H9 (cell line): ENCODE data around the gene MLIP. TPM values are rescaled to one million over a fixed set of nuclear protein-coding genes. Genes with fewer than 3 reads are reported as not detected.

Experiments used
- DNase-seq: peaks from one replicate; pipeline ENCODE4 v3.0.0-alpha.2; 2017
- H2AFZ ChIP-seq: one replicate; pipeline ENCODE4 v1.6.1; 2013; ENCODE audit warnings: mild to moderate bottlenecking, low read length, control low read depth, moderate library complexity
- H2AK5ac ChIP-seq: 2 replicates; pipeline ENCODE4 v1.6.1; 2013; ENCODE audit warnings: low read length, control low read depth, mixed read lengths; ENCODE audit not compliant: insufficient read length
- H2BK120ac ChIP-seq: one replicate; pipeline ENCODE4 v1.6.1; 2013; ENCODE audit warnings: low read depth, mild to moderate bottlenecking, low read length, control low read depth, inconsistent platforms; ENCODE audit not compliant: poor library complexity, severe bottlenecking
- H2BK12ac ChIP-seq: 2 replicates; pipeline ENCODE4 v1.6.1; 2013; ENCODE audit warnings: low read length, control low read depth, mixed read lengths, low read depth; ENCODE audit not compliant: insufficient read length
- H2BK15ac ChIP-seq: 2 replicates; pipeline ENCODE4 v1.6.1; 2013; ENCODE audit warnings: low read depth, low read length, control low read depth
- H2BK20ac ChIP-seq: one replicate; pipeline ENCODE4 v1.6.1; 2013; ENCODE audit warnings: low read depth, mild to moderate bottlenecking, low read length, control low read depth, inconsistent platforms; ENCODE audit not compliant: poor library complexity, severe bottlenecking
- H2BK5ac ChIP-seq: 2 replicates; pipeline ENCODE4 v1.6.1; 2013; ENCODE audit warnings: low read length, control low read depth, mixed read lengths; ENCODE audit not compliant: insufficient read length
- H3K14ac ChIP-seq: 2 replicates; pipeline ENCODE4 v1.6.1; 2013; ENCODE audit warnings: low read length, control low read depth; ENCODE audit not compliant: insufficient read depth
- H3K18ac ChIP-seq: 2 replicates; pipeline ENCODE4 v1.6.1; 2013; ENCODE audit warnings: low read depth, mild to moderate bottlenecking, mixed read lengths, low read length, control low read depth; ENCODE audit not compliant: insufficient read length
- H3K23ac ChIP-seq: 2 replicates; pipeline ENCODE4 v1.6.1; 2013; ENCODE audit warnings: low read length, control low read depth, mixed read lengths, low read depth; ENCODE audit not compliant: insufficient read length
- H3K23me2 ChIP-seq: 2 replicates; pipeline ENCODE4 v1.6.1; 2013; ENCODE audit warnings: low read depth, mild to moderate bottlenecking, mixed read lengths, low read length, control low read depth; ENCODE audit not compliant: insufficient read length, poor library complexity, severe bottlenecking
- H3K27ac ChIP-seq: 2 replicates; pipeline ENCODE4 v1.5.1; 2013; ENCODE audit warnings: low read length, control low read depth, mixed read lengths, low read depth; ENCODE audit not compliant: insufficient read length
- H3K27me3 ChIP-seq: 2 replicates; pipeline ENCODE4 v1.6.1; 2013; ENCODE audit warnings: low read length, control low read depth, inconsistent platforms; ENCODE audit not compliant: insufficient read depth
- H3K4ac ChIP-seq: 2 replicates; pipeline ENCODE4 v1.6.1; 2013; ENCODE audit warnings: low read depth, mild to moderate bottlenecking, control low read depth, inconsistent platforms, low read length, moderate library complexity
- H3K4me1 ChIP-seq: 2 replicates; pipeline ENCODE4 v1.6.1; 2013; ENCODE audit warnings: low read length, control low read depth, inconsistent platforms; ENCODE audit not compliant: insufficient read depth
- H3K4me2 ChIP-seq: 2 replicates; pipeline ENCODE4 v1.6.1; 2013; ENCODE audit warnings: low read length, control low read depth, mixed read lengths; ENCODE audit not compliant: insufficient read length, insufficient read depth
- H3K56ac ChIP-seq: 2 replicates; pipeline ENCODE4 v1.6.1; 2013; ENCODE audit warnings: low read depth, mild to moderate bottlenecking, mixed read lengths, low read length, control low read depth; ENCODE audit not compliant: insufficient read length
- H3K79me1 ChIP-seq: 2 replicates; pipeline ENCODE4 v1.6.1; 2013; ENCODE audit warnings: low read depth, mild to moderate bottlenecking, moderate library complexity, low read length, control low read depth, inconsistent platforms; ENCODE audit not compliant: insufficient read depth, poor library complexity, severe bottlenecking
- H3K79me2 ChIP-seq: 2 replicates; pipeline ENCODE4 v1.6.1; 2013; ENCODE audit warnings: low read length, control low read depth, inconsistent platforms; ENCODE audit not compliant: insufficient read depth
- H3K9ac ChIP-seq: 2 replicates; pipeline ENCODE4 v1.6.1; 2013; ENCODE audit warnings: low read length, control low read depth, mixed read lengths; ENCODE audit not compliant: insufficient read length; ENCODE audit errors: extremely low read depth
- H3K9me3 ChIP-seq: one replicate; pipeline ENCODE4 v1.6.1; 2013; ENCODE audit warnings: low read depth, low read length, inconsistent platforms; ENCODE audit not compliant: control insufficient read depth
- H3T11ph ChIP-seq: one replicate; pipeline ENCODE4 v1.6.1; 2013; ENCODE audit warnings: mild to moderate bottlenecking, low read length, control low read depth, inconsistent platforms
- H4K20me1 ChIP-seq: one replicate; pipeline ENCODE4 v1.6.1; 2013; ENCODE audit not compliant: control insufficient read depth, insufficient read length, insufficient read depth
- H4K5ac ChIP-seq: 2 replicates; pipeline ENCODE4 v1.6.1; 2013; ENCODE audit warnings: low read depth, mild to moderate bottlenecking, mixed read lengths, low read length, control low read depth; ENCODE audit not compliant: insufficient read length
- H4K8ac ChIP-seq: replicated peaks from 2 replicates; pipeline ENCODE4 v1.6.1; 2013; ENCODE audit warnings: low read length, control low read depth, mixed read lengths, low read depth; ENCODE audit not compliant: insufficient read length
- H4K91ac ChIP-seq: 2 replicates; pipeline ENCODE4 v1.6.1; 2013; ENCODE audit warnings: low read depth, mild to moderate bottlenecking, moderate library complexity, mixed read lengths, low read length, control low read depth; ENCODE audit not compliant: insufficient read length
- H3K27ac Mint-ChIP-seq, 3 experiments: 2 replicates in 2 of 3; 3 replicates in 1 of 3; pipeline ENCODE4 v1.8.0; 2020 to 2021; ENCODE audit warnings: mixed read lengths in 3 of 3, mild to moderate bottlenecking in 1 of 3, moderate library complexity in 1 of 3
- H3K27me3 Mint-ChIP-seq: 2 replicates; pipeline ENCODE4 v1.8.0; 2021; ENCODE audit warnings: low read depth, mild to moderate bottlenecking, moderate library complexity, mixed read lengths
- H3K36me3 Mint-ChIP-seq, 3 experiments: 2 replicates in 2 of 3; 3 replicates in 1 of 3; pipeline ENCODE4 v1.8.0; 2020 to 2021; ENCODE audit warnings: low read depth in 3 of 3, mixed read lengths in 3 of 3; ENCODE audit not compliant: insufficient read depth in 1 of 3
- H3K4me1 Mint-ChIP-seq, 2 experiments: 2 replicates each; pipeline ENCODE4 v1.8.0; 2020; ENCODE audit warnings: mixed read lengths in 2 of 2
- H3K4me3 Mint-ChIP-seq, 2 experiments: 2 replicates in 1 of 2; 3 replicates in 1 of 2; pipeline ENCODE4 v1.8.0; 2020 to 2021; ENCODE audit warnings: mild to moderate bottlenecking in 2 of 2, mixed read lengths in 2 of 2, moderate library complexity in 1 of 2
- H3K9me3 Mint-ChIP-seq, 2 experiments: 2 replicates in 1 of 2; 3 replicates in 1 of 2; pipeline ENCODE4 v1.8.0; 2020; ENCODE audit warnings: mild to moderate bottlenecking in 2 of 2, mixed read lengths in 2 of 2, moderate library complexity in 1 of 2
- WGBS: extraction: QIAGEN DNeasy Blood & Tissue Kit; methylation state at CpG from one replicate; pipeline ENCODE4 v1.1.7; 2013; ENCODE audit warnings: missing lambda C conversion rate, low lambda C conversion rate, mixed read lengths; ENCODE audit not compliant: insufficient read length; ENCODE audit errors: extremely low coverage; 5-methylcytosine and 5-hydroxymethylcytosine counted together
- total RNA-seq: library from RNA; stranded (reverse); gene quantifications from 2 replicates; pipeline ENCODE4 v1.2.1, GENCODE V29; 2021
- TF ChIP-seq, protein P1 (sequence below): fragments of 200-600 bp; sonication (generic); conservative IDR thresholded peaks from 3 replicates; pipeline ENCODE4 v1.8.0; 2021; ENCODE audit warnings: antibody characterized with exemption, mild to moderate bottlenecking

The MLIP gene
- total RNA-seq, 1 experiment from 2014 or later, result not detected

DNA sequence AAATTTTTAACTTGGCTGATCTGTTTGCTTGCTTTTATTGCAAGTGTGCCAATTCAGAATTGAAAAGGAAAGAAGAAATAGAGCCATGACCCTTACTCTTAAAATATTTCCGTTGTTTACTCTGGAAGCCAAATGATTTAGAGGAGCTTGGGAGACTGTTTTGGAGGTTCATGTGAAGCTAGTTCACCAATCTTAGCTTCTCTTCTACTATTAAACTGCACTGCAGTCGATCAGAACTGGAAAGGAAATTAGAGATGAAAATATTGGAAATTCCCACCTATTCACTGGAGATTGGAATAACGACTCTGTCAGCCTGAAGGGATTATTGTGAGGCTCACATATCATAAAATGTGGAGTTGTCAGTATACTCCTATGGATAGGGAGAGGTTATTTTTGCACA is 81.8 kb downstream of the MLIP start:
- Mint-ChIP-seq H3K27ac (no peak overlapping the region), H3K9me3 (no peaks in the 10 kb centered on the region), H3K4me3 (no peak overlapping the region), H3K4me1 (peaks cover 11 to 16% of the 10 kb centered on the region in 2 experiments), H3K27me3 (no peaks in the 10 kb centered on the region; the same call in none of the 2 replicates), H3K36me3 (no peaks in the 10 kb centered on the region)
- H2BK12ac ChIP-seq, result no peak overlapping the region
- H3T11ph ChIP-seq, result no peak overlapping the region
- H3K27ac ChIP-seq, result no peak overlapping the region
- no peak overlapping the region for H3K4ac ChIP-seq
- H3K27me3 ChIP-seq, result no peaks in the 10 kb centered on the region
- DNase-seq, result no peak
- H3K4me1 ChIP-seq, result no peaks in the 10 kb centered on the region
- H4K5ac ChIP-seq, result no peak overlapping the region
- no peak overlapping the region for H2BK120ac ChIP-seq
- no peak overlapping the region for H2AK5ac ChIP-seq
- H4K8ac ChIP-seq, result no peak overlapping the region
- H3K4me2 ChIP-seq, result no peak overlapping the region
- WGBS, result no CpG with 5 or more reads among the region's 3 CpGs
- no peaks in the 10 kb centered on the region for H4K20me1 ChIP-seq
- no peak overlapping the region for H2BK5ac ChIP-seq
- no peak overlapping the region for H2AFZ ChIP-seq
- H3K23me2 ChIP-seq, result no peaks in the 10 kb centered on the region
- no peaks in the 10 kb centered on the region for H3K79me1 ChIP-seq
- no peak overlapping the region for H4K91ac ChIP-seq
- H3K14ac ChIP-seq, result no peak overlapping the region
- no peak overlapping the region for H3K23ac ChIP-seq
- H2BK15ac ChIP-seq, result no peak overlapping the region
- H3K56ac ChIP-seq, result no peak overlapping the region
- TF ChIP-seq, protein P1, sequence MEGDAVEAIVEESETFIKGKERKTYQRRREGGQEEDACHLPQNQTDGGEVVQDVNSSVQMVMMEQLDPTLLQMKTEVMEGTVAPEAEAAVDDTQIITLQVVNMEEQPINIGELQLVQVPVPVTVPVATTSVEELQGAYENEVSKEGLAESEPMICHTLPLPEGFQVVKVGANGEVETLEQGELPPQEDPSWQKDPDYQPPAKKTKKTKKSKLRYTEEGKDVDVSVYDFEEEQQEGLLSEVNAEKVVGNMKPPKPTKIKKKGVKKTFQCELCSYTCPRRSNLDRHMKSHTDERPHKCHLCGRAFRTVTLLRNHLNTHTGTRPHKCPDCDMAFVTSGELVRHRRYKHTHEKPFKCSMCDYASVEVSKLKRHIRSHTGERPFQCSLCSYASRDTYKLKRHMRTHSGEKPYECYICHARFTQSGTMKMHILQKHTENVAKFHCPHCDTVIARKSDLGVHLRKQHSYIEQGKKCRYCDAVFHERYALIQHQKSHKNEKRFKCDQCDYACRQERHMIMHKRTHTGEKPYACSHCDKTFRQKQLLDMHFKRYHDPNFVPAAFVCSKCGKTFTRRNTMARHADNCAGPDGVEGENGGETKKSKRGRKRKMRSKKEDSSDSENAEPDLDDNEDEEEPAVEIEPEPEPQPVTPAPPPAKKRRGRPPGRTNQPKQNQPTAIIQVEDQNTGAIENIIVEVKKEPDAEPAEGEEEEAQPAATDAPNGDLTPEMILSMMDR, result no peak
- H3K9me3 ChIP-seq, result no peaks in the 10 kb centered on the region
- no peak overlapping the region for H2BK20ac ChIP-seq
- H3K79me2 ChIP-seq, result no peaks in the 10 kb centered on the region
- H3K18ac ChIP-seq, result no peak overlapping the region
- H3K9ac ChIP-seq, result no peak overlapping the region
